Cortex of kidney (tissue), 1 donor: ENCODE results near the gene SLC38A9.
"Not testable (repeated sequence)": the region's sequence is repeated elsewhere in the genome, so short reads cannot be mapped to it uniquely, and the experiment has no call there.

Experiments used
- DNase-seq: peaks from one replicate; lab custom pipeline; 2025; lab: John Stamatoyannopoulos, UW

The SLC38A9 gene

GRCh38 chr5:55706230-55706629 lies 5.9 kb downstream of the SLC38A9 start:
- no peak for DNase-seq

- DNase-seq = no peak
Measured at GRCh38 chr5:55702598-55703345, 9.4 kb downstream of the SLC38A9 start.

- DNase-seq = no peak
Measured at GRCh38 chr5:55701462-55702103, 10.5 kb downstream of the SLC38A9 start.

GRCh38 chr5:55700745-55701144 lies 11.4 kb downstream of the SLC38A9 start:
- no peak for DNase-seq

GRCh38 chr5:55699041-55699688 lies 13.0 kb downstream of the SLC38A9 start:
- DNase-seq = no peak

GRCh38 chr5:55696704-55697103 lies 15.4 kb downstream of the SLC38A9 start:
- not testable (repeated sequence) for DNase-seq

GRCh38 chr5:55694152-55694830 lies 17.8 kb downstream of the SLC38A9 start:
- DNase-seq = no peak

- DNase-seq = no peak
Measured at GRCh38 chr5:55692509-55692908, 19.6 kb downstream of the SLC38A9 start.

GRCh38 chr5:55692106-55692417 lies 20.1 kb downstream of the SLC38A9 start:
- no peak for DNase-seq

GRCh38 chr5:55691265-55692105 lies 20.6 kb downstream of the SLC38A9 start:
- DNase-seq = no peak

- no peak for DNase-seq
Measured at GRCh38 chr5:55682071-55682470, 30.1 kb downstream of the SLC38A9 start.

GRCh38 chr5:55681301-55681700 lies 30.8 kb downstream of the SLC38A9 start:
- no peak for DNase-seq

- DNase-seq = no peak
Measured at GRCh38 chr5:55680353-55680752, 31.8 kb downstream of the SLC38A9 start.

GRCh38 chr5:55679556-55679955 lies 32.6 kb downstream of the SLC38A9 start:
- DNase-seq = no peak

- no peak for DNase-seq
Measured at GRCh38 chr5:55675119-55675518, 37.0 kb downstream of the SLC38A9 start.

- no peak for DNase-seq
Measured at GRCh38 chr5:55674340-55674739, 37.8 kb downstream of the SLC38A9 start.

GRCh38 chr5:55672477-55672911 lies 39.6 kb downstream of the SLC38A9 start:
- DNase-seq = no peak

- no peak for DNase-seq
Measured at GRCh38 chr5:55671975-55672374, 40.1 kb downstream of the SLC38A9 start.

- DNase-seq = no peak
Measured at GRCh38 chr5:55668356-55668755, 43.8 kb downstream of the SLC38A9 start.

GRCh38 chr5:55667938-55668337 lies 44.2 kb downstream of the SLC38A9 start:
- DNase-seq = no peak

GRCh38 chr5:55665065-55665464 lies 47.1 kb downstream of the SLC38A9 start:
- DNase-seq = no peak

GRCh38 chr5:55657443-55657842 lies 54.7 kb downstream of the SLC38A9 start:
- no peak for DNase-seq
